GM04504 (cell line): ENCODE measurements around the gene GIPC2.
"Not testable (repeated sequence)": the region's sequence is repeated elsewhere in the genome, so short reads cannot be mapped to it uniquely, and the experiment has no call there.

Experiments used
- DNase-seq: peaks from one replicate; pipeline ENCODE4 v3.0.0-alpha.2; 2012; ENCODE audit warnings: low read depth

GIPC2 gene

GRCh38 chr1:78038071-78038470 is 7.7 kb upstream of the GIPC2 start:
- no peak for DNase-seq

DNA sequence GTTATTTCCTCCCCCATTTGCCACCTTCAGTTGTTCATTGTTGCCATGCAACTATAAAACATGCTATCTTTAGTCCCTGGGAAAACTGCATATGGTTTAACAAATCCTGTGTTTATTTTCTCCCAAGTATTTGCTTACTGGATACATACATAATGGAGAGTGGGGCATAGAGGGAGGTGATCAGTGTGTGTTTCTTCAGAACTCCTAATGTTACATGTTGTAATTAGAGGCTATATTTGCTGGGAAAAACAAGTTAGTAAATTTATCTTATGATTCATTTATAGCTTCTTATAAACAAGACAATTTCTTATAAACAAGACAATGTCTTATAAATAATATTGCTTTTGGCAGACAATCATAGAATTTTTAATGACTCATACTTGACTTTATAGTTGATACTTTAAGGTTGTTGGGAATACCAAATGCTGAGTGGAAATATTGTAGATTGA is 7.3 kb upstream of the GIPC2 start:
- DNase-seq: no peak

DNA sequence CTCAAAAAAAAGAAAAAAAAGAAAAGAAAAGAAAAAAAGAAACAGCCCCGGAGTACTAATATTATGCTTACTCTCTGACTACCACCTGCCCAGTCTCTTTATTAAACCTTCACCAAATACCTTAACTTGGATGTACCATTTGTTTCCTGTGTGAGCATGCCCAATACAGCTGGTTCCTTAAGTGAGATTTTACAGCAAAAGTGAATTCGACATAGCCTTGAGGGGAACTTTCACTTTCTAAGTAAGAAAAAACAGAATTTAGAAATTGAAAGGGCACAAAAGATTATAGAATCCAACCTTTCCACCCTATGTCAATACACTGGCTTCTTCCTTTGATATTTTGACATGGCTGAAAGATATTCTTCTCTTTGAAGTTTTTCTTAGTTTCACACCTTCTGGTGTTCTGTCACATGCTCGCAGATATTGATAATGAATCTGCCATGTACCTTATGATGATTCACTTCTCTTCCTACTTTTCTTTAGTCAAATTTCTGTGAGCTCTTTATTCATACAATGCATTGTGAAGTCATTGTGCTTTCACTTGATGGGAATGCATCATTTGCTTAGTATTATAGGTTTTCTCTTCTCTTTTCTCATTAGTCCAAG is 5.2 kb upstream of the GIPC2 start:
- DNase-seq: no peak

DNA sequence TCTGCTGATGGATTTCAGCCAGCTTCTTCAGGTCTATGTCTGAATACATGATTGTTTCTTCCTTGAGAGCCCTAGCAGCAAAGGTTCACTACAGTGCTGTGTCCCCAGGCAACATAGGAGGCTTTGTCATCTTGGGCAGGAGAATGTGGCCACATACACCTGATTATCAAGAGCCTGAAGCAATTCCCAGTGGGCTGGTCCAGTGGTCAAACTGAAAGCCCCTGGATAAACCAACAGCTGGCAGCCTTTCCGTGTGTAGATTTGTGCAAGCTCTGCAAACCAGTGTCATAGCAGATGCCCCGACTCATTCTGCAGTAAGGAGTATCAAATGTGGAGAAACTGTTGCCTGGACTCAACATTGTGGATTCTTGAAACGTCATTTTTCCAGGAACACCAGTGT is 2.3 kb upstream of the GIPC2 start:
- no peak for DNase-seq

GRCh38 chr1:78044796-78045562 is 787 bp upstream of the GIPC2 start:
- DNase-seq: no peak

DNA sequence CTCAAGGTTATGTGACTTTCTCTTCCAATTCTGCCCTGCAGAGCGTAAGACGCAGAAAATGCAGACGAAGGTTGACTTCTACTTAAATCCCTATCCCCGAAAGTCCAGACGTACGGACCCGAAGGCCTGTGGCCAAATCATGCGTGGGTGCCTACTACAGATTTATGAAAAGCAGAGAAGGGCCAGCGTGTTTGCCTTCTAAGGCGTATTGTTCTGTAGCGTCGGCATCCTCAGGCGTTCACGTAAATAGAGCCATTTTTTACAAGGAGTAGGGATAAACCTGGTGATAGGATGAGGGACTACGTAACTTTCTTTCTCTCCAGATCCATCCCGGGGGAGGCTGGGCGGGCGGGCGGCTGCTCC is 222 bp upstream of the GIPC2 start:
- no peak for DNase-seq

DNA sequence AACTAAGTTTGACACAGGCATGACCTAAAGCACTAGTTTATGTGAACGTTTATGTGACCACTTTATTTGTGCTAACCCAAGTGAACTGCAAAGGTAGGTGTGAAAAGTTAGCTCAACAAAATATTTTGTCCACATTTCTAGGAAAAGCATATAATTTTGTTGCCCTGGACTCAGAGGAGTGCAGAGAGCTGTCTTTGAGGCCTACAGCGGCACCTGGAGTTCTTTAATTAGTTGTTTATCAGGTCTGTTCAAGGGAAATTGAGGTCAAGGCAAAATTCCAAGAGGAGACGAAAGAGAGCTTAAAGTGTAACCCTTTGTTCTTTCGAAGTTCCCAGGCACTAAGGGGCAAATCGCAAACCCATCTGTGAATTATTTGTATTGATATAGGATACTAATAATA is 1.3 kb downstream of the GIPC2 start:
- DNase-seq: no peak

- DNase-seq: no peak
These were observed 1.9 kb downstream of the GIPC2 start for GRCh38 chr1:78047631-78048030.

DNA sequence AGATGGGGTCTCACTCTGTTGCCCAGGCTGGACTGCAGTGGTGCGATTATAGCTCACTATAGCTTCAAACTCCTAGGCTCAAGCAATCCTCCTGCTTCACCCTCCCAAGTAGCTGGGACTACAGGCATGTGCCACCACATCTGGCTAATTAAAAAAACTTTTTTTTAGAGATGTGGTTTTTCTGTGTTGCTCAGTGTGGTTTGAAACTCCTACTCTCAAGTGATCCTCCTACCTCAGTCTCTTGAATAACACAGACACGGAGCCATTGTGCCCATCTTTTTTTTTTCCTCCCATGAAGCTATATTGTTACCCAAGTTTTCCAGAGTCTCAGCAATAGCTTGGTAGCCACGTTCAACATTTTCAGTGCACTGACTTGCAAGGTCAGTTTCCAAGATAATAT is 2.7 kb downstream of the GIPC2 start:
- DNase-seq: no peak

- DNase-seq: no peak
These were observed 3.6 kb downstream of the GIPC2 start for GRCh38 chr1:78049396-78049795.

DNA sequence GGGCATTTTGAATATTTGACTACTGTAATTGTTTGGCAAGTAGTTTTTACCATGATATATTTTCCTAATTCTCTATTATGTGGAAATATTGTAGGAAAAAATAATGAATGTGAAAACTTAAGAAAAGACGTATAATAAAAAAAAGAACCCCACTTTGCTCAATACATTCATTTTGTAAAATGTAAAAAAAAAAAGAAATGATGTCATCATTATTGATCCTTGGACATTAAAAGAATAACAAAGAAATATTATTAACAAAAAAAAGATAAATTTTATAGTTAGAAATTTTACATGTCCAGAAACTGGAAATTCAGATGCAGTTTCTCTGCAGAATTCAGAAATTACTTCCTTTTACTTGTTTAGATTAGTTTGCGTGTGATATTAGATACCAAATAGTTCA is 5.2 kb downstream of the GIPC2 start:
- no peak for DNase-seq

DNA sequence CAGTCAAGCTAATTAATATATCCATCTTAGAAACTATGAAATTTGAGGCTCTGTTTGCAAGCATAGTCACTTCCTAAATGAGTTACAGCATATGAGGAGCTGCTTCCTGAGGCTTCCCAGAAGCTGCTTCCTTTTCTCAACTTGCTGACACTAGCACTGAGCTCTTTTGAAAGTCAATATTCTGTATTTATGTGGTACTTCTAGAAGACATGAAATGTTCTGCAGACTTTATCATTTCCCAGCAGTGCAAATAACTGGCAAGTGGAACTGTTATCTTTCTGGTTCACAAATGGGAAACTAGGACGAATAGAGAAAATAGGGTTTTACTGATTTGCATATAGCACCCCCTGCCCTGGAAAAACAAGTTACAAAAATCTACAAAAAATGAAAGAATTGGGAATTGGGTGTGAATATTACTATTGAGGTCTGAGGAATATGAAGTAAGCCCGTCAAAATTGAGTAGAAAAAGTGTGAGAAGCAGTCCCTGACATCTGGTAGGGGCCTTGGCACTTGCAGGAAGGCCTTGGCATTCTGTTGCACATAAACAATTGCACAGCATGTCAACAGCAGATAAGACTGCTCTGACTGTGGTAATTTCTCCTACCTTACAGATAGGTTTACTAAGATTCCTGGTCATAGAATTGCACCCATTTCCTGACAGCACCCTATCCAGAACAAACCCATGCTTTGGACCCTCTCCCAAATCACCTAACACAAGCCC is 7.1 kb downstream of the GIPC2 start:
- DNase-seq: no peak

- DNase-seq: no peak
These were observed 7.7 kb downstream of the GIPC2 start for GRCh38 chr1:78053498-78053897.

DNA sequence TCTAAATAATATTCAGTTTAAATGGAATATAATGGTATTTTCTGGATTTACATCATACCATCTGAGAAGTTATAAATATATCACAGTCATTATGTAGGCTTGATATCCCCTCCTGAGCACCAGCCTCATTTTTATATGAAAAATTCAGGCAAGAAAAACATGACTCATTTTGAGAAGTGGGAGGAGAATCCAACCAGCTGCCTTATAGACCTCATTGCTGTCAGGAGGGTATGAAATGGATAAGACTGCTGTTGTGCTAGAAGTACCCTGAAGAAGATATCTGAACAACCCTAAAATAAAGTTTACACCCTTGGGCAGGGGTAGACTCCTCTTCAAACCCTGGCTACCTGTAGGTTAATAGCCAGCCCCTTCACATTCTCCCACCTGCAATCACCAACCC is 8.8 kb downstream of the GIPC2 start:
- DNase-seq: no peak

GRCh38 chr1:78054972-78055371 is 9.2 kb downstream of the GIPC2 start:
- DNase-seq: no peak

- no peak for DNase-seq
These were observed 9.9 kb downstream of the GIPC2 start for GRCh38 chr1:78055565-78056132.

GRCh38 chr1:78058670-78059069 is 12.9 kb downstream of the GIPC2 start:
- no peak for DNase-seq

- no peak for DNase-seq
These were observed 15.2 kb downstream of the GIPC2 start for GRCh38 chr1:78060857-78061563.

GRCh38 chr1:78061825-78062523 is 16.2 kb downstream of the GIPC2 start:
- peak; percentile 68 for DNase-seq

DNA sequence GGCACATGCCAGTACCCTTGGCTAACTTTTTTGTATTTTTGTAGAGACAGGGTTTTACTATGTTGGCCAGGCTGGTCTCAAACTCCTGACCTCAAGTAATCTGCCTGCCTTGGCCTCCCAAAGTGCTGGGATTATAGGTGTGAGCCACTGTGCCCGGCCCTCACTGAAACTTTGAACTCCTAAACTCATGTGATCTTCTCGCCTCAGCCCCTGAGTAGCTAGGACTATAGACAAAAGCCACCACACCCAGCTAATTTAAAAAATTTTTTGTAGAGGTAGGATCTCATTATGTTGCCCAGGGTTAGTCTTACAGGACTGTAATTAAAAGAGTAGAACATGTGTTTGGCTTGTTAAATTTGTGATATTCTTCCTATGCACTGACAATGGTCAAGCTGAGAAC is 19.1 kb downstream of the GIPC2 start:
- DNase-seq: not testable (repeated sequence)

- no peak for DNase-seq
These were observed 23.0 kb downstream of the GIPC2 start for GRCh38 chr1:78068681-78069283.
